Activated CD4-positive, alpha-beta memory T cell treated with anti-CD3 and anti-CD28 coated beads for 36 hours (primary cell): ENCODE data around the gene MAPK1. TPM values are rescaled to one million over a fixed set of nuclear protein-coding genes. Genes with fewer than 3 reads are reported as not detected.
"Not testable (repeated sequence)": the region's sequence is repeated elsewhere in the genome, so short reads cannot be mapped to it uniquely, and the experiment has no call there.

Experiments
- CTCF ChIA-PET: fragments of 350-600 bp; sonication (Branson Sonifier 250); formaldehyde crosslinking; loops from one replicate; lab custom pipeline; 2021; ENCODE audit warnings: antibody characterized with exemption, inconsistent platforms; lab: Charles Lee
- POLR2A ChIA-PET: fragments of 350-600 bp; sonication (Branson Sonifier 250); formaldehyde crosslinking; loops from one replicate; lab custom pipeline; 2021; ENCODE audit warnings: antibody characterized with exemption; lab: Charles Lee
- DNase-seq: peaks from one replicate; pipeline ENCODE4 v3.0.0-alpha.2; 2020
- H3K27ac Mint-ChIP-seq: one replicate; pipeline ENCODE4 v1.8.0; 2021; ENCODE audit warnings: mixed read lengths
- H3K27me3 Mint-ChIP-seq: one replicate; pipeline ENCODE4 v1.8.0; 2021; ENCODE audit warnings: mixed read lengths
- H3K36me3 Mint-ChIP-seq: one replicate; pipeline ENCODE4 v1.8.0; 2021; ENCODE audit warnings: mixed read lengths
- H3K4me1 Mint-ChIP-seq: one replicate; pipeline ENCODE4 v1.8.0; 2021; ENCODE audit warnings: low read depth, mixed read lengths
- H3K4me3 Mint-ChIP-seq: one replicate; pipeline ENCODE4 v1.8.0; 2021; ENCODE audit warnings: mild to moderate bottlenecking, mixed read lengths
- H3K9me3 Mint-ChIP-seq: one replicate; pipeline ENCODE4 v1.8.0; 2021; ENCODE audit warnings: mixed read lengths
- intact Hi-C: fragments of 100-400 bp; cut with micrococcal nuclease; formaldehyde crosslinking; loops from one replicate; pipeline ENCODE4 v1.15.1; 2023
- total RNA-seq, 2 experiments: library from RNA; stranded (reverse); gene quantifications; one replicate each; pipeline ENCODE4 v1.2.3, GENCODE V29; 2021

Gene MAPK1
- total RNA-seq, 2 experiments from 2014 or later, result 70.2 to 75.6 TPM

GRCh38 chr22:21815958-21816357, 51.5 kb downstream of the MAPK1 start:
- H3K27ac Mint-ChIP-seq, result peak overlapping the region; percentile 81
- H3K4me3 Mint-ChIP-seq, result no peak overlapping the region
- no peaks in the 10 kb centered on the region for H3K27me3 Mint-ChIP-seq
- intact Hi-C loops, result loop anchor here (1.0 to 2.0 kb wide), 3 partner anchors 25 to 51 kb away; partner anchors contain the start of gene MAPK1
- POLR2A ChIA-PET, result interaction anchor here (0.7 to 1.2 kb wide), 4 partner anchors 49 to 61 kb away, joined by 3 to 7 read pairs (median 4); no protein-coding TSS in a partner anchor
- H3K36me3 Mint-ChIP-seq, result no peaks in the 10 kb centered on the region
- H3K9me3 Mint-ChIP-seq, result no peaks in the 10 kb centered on the region
- no peak for DNase-seq
- CTCF ChIA-PET, result no interaction called here
- peaks cover 54% of the 10 kb centered on the region for H3K4me1 Mint-ChIP-seq

DNA sequence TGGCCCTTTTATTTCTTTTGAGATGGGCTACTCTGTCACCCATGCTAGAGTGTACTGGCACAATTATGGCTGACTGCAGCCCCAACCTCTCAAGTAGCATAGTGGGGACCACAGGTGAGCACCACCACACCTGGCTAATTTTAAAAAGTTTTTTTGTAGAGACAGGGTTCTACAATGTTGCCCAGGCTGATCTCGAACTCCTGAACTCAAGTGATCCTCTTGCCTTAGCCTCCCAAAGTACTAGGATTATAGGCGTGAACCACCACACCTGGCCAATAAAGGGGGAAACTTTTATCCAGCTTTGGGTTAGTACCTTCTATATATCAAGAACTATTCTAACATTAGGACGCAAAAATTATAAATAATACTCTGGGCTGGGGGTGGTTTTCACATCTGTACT, 52.1 kb downstream of the MAPK1 start:
- Mint-ChIP-seq H3K4me3 (no peak overlapping the region), H3K4me1 (peaks cover 56% of the 10 kb centered on the region), H3K9me3 (no peaks in the 10 kb centered on the region), H3K36me3 (no peaks in the 10 kb centered on the region), H3K27ac (no peak overlapping the region), H3K27me3 (no peaks in the 10 kb centered on the region)
- intact Hi-C loops, result no loop called here
- DNase-seq, result no peak
- POLR2A ChIA-PET, result no interaction called here
- CTCF ChIA-PET, result interaction anchor here (1.4 kb wide), 1 partner anchor 10 kb away, joined by 6 read pairs; no protein-coding TSS in a partner anchor

DNA sequence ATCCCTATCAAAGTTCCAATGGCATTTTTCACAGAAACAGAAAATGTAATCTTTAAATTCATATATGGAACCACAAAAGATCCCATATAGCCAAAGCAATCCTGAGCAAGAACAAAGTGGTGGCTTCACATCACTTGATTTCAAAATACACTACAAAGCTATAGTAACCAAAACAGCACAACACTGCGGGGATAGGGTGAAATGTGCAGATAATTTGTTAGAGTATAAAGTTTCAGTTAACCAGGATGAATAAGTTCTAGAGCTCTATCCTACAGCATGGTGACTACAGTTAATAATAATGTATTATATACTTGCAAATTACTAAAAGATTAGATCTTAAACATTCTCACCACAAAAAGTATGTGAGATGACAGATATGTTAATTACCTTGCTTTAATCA, 55.5 kb downstream of the MAPK1 start:
- intact Hi-C loops, result no loop called here
- DNase-seq, result no peak
- ChIA-PET POLR2A (no interaction called here), CTCF (no interaction called here)
- no peaks in the 10 kb centered on the region for H3K27me3 Mint-ChIP-seq
- H3K4me3 Mint-ChIP-seq, result no peak overlapping the region
- H3K4me1 Mint-ChIP-seq, result peaks cover 37% of the 10 kb centered on the region
- H3K27ac Mint-ChIP-seq, result no peak overlapping the region
- no peaks in the 10 kb centered on the region for H3K9me3 Mint-ChIP-seq
- no peaks in the 10 kb centered on the region for H3K36me3 Mint-ChIP-seq

- Mint-ChIP-seq H3K4me3 (no peak overlapping the region), H3K27me3 (no peaks in the 10 kb centered on the region), H3K36me3 (peaks cover 18% of the 10 kb centered on the region), H3K4me1 (peaks cover 18% of the 10 kb centered on the region), H3K9me3 (no peaks in the 10 kb centered on the region), H3K27ac (no peak overlapping the region)
- intact Hi-C loops, result no loop called here
- CTCF ChIA-PET, result no interaction called here
- POLR2A ChIA-PET, result no interaction called here
- DNase-seq, result no peak
Observed at GRCh38 chr22:21807544-21808529, 59.6 kb downstream of the MAPK1 start.

DNA sequence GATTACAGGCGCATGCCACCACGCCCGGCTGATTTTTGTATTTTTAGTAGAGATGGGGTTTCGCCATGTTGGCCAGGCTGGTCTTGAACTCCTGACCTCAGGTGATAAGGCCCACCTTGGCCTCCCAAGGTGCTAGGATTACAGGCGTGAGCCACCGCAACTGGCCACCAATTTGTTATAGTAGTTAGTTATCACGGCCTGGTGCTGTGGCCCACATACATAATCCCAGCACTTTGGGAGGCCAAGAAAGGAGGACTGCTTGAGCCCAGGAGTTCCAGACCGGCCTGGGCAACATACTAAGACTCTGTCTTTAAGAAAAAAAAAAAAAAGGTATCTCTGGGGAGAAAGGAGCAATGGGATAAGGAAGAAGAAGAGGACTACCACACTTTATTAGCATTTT, 62.1 kb downstream of the MAPK1 start:
- H3K27ac Mint-ChIP-seq, intact Hi-C loops, DNase-seq, H3K9me3 Mint-ChIP-seq, H3K27me3 Mint-ChIP-seq, POLR2A ChIA-PET, H3K4me3 Mint-ChIP-seq: not testable (repeated sequence)
- CTCF ChIA-PET, result interaction anchor here (0.6 to 1.6 kb wide), 2 partner anchors 9 to 12 kb away, joined by 3 to 6 read pairs; no protein-coding TSS in a partner anchor
- Mint-ChIP-seq H3K4me1 (peaks cover 16% of the 10 kb centered on the region), H3K36me3 (peaks cover 34% of the 10 kb centered on the region)

GRCh38 chr22:21803811-21804249, 63.6 kb downstream of the MAPK1 start:
- Mint-ChIP-seq H3K27me3 (no peaks in the 10 kb centered on the region), H3K4me1 (peaks cover 12% of the 10 kb centered on the region), H3K36me3 (peaks cover 38% of the 10 kb centered on the region), H3K4me3 (no peak overlapping the region), H3K9me3 (no peaks in the 10 kb centered on the region), H3K27ac (no peak overlapping the region)
- no peak for DNase-seq
- POLR2A ChIA-PET, result no interaction called here
- intact Hi-C loops, result no loop called here
- CTCF ChIA-PET, result no interaction called here

- Mint-ChIP-seq H3K36me3 (peaks cover 44% of the 10 kb centered on the region), H3K9me3 (no peaks in the 10 kb centered on the region), H3K4me1 (peaks cover 7% of the 10 kb centered on the region), H3K27me3 (no peaks in the 10 kb centered on the region), H3K4me3 (no peak overlapping the region), H3K27ac (no peak overlapping the region)
- intact Hi-C loops, result no loop called here
- ChIA-PET CTCF (no interaction called here), POLR2A (no interaction called here)
- no peak for DNase-seq
Observed at GRCh38 chr22:21802673-21803072, 64.8 kb downstream of the MAPK1 start.

- POLR2A ChIA-PET, result no interaction called here
- DNase-seq, result no peak
- Mint-ChIP-seq H3K27me3 (no peaks in the 10 kb centered on the region), H3K36me3 (peaks cover 47% of the 10 kb centered on the region), H3K4me3 (no peak overlapping the region), H3K9me3 (no peaks in the 10 kb centered on the region), H3K27ac (no peak overlapping the region), H3K4me1 (peaks cover 7% of the 10 kb centered on the region)
- CTCF ChIA-PET, result no interaction called here
- intact Hi-C loops, result no loop called here
Observed at GRCh38 chr22:21802056-21802455, 65.4 kb downstream of the MAPK1 start.

DNA sequence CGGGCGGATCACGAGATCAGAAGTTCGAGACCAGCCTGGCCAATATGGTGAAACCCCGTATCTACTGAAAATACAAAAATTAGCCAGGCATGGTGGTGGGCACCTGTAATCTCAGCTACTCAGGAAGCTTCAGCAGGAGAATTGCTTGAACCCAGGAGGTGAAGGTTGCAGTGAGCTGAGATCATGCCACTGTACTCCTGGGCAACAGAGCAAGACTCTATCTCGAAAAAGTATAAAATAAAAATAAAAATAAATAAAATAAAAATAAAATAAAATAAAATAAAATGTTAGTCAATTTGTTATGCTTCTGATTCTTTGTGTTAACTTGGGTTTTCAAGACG, 66.2 kb downstream of the MAPK1 start:
- H3K9me3 Mint-ChIP-seq, H3K4me3 Mint-ChIP-seq, intact Hi-C loops, H3K27me3 Mint-ChIP-seq, DNase-seq, CTCF ChIA-PET, H3K27ac Mint-ChIP-seq, H3K4me1 Mint-ChIP-seq, POLR2A ChIA-PET: not testable (repeated sequence)
- H3K36me3 Mint-ChIP-seq, result peaks cover 46% of the 10 kb centered on the region

- no peak overlapping the region for H3K4me3 Mint-ChIP-seq
- no peak for DNase-seq
- peaks cover 7% of the 10 kb centered on the region for H3K4me1 Mint-ChIP-seq
- H3K27ac Mint-ChIP-seq, result no peak overlapping the region
- H3K36me3 Mint-ChIP-seq, result peaks cover 45% of the 10 kb centered on the region
- CTCF ChIA-PET, result interaction anchor here (1.2 kb wide), 1 partner anchor 137 kb away, joined by 3 read pairs; no protein-coding TSS in a partner anchor
- POLR2A ChIA-PET, result no interaction called here
- no peaks in the 10 kb centered on the region for H3K9me3 Mint-ChIP-seq
- intact Hi-C loops, result no loop called here
- no peaks in the 10 kb centered on the region for H3K27me3 Mint-ChIP-seq
Observed at GRCh38 chr22:21800552-21801303, 66.7 kb downstream of the MAPK1 start.

GRCh38 chr22:21797444-21798221, 69.8 kb downstream of the MAPK1 start:
- no peak for DNase-seq
- Mint-ChIP-seq H3K4me3 (no peak overlapping the region), H3K27me3 (no peaks in the 10 kb centered on the region), H3K9me3 (no peaks in the 10 kb centered on the region), H3K4me1 (peaks cover 6% of the 10 kb centered on the region), H3K36me3 (peaks cover 31% of the 10 kb centered on the region), H3K27ac (no peak overlapping the region)
- ChIA-PET CTCF (interaction anchor here (0.6 to 0.7 kb wide), 2 partner anchors 65 to 141 kb away, joined by 3 to 4 read pairs; no protein-coding TSS in a partner anchor), POLR2A (no interaction called here)
- intact Hi-C loops, result no loop called here
